Kasumi-1 (cell line): ENCODE results near the gene RPL19.

Experiments used
- DNase-seq, 2 experiments: peaks; one replicate each; lab custom pipeline; 2025; lab: John Stamatoyannopoulos, UW

Gene RPL19

DNA sequence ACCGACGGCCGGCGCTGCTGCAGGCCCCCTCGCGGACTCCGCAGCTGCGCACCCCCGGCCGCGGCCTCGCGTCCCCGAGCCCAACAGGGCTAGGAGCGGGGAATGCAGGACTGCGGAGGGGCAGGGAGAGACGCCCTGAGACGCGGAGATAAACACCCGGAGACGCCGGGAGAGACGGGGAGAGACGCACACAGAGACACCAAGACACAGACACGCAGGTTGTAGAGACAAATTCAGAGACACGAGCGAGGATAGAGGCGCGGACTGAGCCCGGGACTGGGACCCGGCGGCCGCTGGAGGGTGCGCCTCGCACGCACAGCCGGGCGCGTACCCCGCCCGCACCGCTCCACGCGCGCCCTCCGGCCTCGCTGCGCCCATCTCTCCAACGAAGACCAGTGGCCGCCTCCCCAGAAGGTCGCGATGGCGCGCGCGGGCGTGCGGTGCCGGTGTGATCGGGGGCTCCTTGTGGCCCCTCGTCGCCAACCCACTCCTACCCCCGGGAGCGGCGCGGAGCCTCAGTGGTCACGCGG, 24.8 kb downstream of the RPL19 start:
- DNase-seq, result no peak

DNA sequence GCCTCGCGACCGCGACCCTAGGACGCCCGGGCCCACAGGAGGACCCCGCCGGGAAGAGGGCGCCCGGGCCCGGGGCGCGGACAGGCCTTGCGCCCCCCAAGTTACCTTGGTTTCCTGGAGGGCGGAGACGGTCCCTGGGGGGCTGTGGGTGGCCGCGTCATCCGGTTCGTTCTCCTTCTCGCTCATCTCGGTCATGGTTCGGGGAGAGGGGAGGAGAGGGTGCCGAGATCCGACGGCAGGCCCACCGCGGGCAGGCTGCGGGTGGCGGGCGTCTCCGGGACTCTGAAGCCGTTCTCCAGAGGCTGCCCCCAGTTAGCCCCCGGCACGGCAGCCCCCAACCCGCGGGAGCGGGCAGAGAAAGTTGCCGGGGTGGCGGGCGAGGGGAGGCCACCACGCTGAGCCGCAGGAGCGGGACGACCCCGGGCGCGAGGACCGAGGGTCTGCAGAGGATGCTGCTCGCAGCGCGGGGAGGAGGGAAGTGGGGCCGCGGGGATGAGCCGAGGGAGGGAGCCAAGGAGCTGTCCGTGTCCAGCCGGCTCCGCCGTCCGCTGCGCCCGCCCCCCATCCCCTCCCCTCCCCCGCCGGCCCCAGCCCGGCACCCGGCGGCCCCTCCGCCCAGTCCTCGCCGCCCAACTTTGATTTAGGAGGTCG, 25.4 kb downstream of the RPL19 start, which contains the start of gene STAC2:
Gene STAC2, minus strand, starts transcription at position 638 of the 651 bp plus-strand sequence. Its CDS starts 443 bp downstream, at position 195.
- no peak for DNase-seq

DNA sequence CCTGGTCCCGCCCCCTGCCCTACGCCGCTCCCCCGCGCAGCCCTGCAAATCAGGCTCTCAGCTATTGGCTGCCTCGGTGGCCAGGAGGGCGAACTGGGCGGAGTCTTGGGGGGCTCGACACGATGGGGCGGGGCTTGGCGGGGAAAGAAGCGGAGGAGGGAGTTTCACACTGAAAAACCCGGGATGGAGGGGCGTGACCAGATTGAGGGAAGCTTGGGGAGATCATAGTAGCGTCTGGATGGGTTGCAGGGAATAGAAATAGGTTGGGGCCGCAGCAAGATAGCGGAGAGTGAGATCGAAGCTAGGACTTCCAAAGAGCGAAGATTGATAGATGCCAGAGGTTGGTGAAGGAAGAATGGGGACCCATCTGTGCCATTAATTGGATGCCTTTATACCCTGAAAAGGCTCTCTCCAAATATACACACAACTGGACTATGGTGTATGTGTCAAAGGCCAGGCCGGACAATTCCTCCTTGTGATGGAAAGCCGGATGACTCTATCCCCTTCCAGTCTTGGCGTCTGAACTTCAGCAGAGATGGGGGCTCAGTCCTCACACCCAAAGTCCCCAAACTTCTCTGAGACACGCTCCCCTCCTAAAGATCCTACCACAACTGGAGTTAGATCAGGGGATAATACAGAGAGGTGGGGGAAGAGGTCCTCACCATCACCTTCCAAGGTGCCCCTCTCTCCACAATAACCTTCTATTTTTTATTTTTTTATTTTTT, 26.0 kb downstream of the RPL19 start:
- DNase-seq, result no peak

DNA sequence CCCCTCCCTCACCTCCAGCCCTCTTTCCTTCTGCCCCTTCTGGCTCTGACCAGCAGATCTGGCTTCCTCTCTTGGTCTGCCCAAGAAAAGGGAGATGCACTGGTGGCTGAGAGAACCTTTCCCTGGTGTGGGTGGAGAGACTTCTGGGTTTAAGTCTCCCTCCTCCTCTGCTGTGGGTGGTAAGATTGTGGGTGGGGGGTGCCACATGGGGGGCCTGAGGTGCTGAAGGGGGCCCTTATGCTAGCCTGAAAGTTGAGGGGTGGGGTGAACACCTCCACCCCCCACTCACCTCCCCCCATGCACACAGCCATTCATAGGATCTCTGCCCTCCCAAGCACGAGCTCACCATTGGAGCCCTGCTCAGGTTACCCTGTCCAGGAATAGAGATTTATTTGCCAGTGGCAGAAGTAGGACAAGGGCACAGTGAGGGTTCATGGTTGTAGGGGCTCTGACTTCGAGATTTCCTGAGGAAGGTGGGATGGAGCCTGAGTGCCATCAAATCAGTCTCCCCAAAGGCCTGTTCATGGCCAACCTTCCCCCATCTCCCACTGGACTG, 27.4 kb downstream of the RPL19 start:
- DNase-seq, result no peak

DNA sequence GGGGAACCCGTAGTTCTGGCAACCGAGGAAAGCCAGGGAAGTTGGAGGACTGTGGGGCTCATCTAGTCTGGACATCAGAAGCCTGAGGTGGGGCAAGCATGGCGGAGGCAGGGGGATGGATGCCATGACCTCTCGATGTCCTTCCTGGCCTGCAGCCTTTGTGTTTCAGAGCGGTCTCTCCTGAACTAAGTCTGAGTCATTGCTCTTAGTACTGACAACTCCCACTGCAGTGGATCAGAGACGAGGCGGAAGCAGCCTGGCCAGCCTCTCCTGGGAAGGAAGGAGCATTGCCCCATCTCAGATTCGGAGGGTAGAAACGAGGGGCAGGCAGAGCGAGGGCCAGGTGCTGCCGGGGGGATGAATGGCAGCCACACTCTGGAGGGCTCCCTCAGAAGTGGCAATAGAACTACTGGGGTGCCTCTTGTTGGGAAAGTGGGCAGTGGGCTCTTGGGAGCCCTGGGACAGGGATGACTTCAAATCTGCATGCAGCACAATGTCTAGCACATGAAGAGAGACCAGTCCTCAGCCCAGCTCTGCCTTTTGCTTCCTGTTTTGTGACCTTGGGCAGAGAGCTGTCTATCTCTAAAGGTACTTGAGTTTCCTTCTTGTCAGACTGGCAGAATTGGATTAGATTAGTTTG, 29.3 kb downstream of the RPL19 start:
- peak; percentile 30 to 45 for DNase-seq

DNA sequence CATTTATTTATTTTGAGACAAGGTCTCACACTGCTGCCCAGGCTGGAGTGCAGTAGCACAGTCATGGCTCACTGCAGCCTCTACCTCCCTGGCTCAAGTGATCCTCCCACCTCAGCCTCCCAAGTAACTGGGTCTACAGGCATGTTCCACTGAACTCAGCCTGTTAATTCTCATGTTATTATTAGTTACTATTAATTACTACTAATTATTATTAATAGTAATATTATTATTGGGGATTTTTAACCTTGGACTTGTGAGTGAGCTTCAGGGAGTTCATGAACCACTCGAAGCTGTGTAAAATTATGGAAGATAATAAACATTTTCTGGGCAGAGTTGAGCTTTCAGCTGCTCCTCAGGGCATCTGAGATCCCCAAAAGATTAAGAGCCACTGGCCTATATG, 30.3 kb downstream of the RPL19 start:
- DNase-seq, result no peak

DNA sequence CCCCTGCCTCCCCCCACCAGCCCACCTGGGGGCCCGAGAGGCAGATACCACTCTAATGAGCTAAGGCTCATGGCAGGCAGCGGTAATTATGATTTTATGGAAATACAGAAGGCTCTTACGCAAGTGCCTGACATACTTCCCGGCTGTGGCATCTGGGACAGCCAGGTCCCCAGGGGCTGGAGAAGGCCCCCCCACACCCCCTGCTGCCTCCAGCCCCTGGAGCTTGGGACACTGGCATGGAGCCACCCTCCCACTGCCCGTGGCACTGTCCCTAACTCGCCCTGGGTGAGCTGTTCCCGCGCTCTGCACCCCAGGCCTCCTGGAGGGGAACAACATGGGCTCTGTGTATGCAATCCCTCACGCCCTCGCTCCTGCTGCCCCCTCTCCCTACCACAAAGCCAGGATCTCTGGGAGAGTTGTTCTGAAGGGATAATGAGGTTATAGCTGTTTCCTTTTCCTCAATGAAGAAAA, 31.0 kb downstream of the RPL19 start:
- no peak for DNase-seq

DNA sequence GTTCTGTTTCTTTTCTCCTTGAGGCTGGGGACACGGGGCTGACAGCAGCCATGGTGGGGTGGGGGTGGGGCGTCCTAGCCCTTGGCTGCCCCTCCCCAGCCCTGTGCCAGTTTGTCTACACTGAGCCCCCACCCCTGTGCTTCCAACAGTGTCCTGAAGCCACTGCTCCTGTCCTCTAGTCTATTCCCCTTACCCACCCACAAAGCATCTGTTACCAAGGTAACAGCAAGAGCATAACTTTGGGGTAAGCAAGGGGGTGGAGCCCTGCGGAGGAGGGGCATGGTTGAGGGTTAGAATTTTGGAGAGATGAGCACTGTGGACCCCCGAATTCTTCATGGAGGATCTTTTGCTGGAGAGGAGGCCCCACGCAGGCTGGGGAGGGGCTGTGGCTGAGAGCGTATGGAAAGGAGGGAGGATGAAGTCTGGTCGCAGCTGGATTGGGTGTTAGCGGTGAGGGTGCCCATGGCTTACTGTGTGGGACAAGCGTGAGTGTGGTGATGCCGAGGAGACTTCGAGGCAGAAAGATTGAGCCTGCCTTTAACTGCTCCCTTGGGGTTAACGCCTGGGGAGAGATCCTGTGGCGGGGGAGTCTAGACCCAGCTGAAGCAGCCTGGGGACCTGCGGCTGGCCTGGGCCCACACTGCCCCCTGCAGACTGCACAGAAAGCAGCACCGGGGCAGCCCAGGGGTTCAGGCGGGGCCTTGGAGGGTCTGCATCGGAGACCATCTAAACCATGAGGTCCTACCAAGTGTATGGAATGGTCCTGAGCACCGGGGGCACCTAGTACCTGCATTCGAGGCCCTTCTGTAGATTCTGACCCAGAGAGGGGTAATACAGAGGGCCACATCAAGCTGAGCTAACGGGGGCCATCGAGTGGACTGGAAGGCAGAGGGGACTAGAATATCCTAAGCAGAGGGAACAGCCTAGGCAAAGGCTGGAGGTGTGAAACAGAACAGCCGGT, 31.8 kb downstream of the RPL19 start:
- DNase-seq, result peak; percentile 16 to 47

DNA sequence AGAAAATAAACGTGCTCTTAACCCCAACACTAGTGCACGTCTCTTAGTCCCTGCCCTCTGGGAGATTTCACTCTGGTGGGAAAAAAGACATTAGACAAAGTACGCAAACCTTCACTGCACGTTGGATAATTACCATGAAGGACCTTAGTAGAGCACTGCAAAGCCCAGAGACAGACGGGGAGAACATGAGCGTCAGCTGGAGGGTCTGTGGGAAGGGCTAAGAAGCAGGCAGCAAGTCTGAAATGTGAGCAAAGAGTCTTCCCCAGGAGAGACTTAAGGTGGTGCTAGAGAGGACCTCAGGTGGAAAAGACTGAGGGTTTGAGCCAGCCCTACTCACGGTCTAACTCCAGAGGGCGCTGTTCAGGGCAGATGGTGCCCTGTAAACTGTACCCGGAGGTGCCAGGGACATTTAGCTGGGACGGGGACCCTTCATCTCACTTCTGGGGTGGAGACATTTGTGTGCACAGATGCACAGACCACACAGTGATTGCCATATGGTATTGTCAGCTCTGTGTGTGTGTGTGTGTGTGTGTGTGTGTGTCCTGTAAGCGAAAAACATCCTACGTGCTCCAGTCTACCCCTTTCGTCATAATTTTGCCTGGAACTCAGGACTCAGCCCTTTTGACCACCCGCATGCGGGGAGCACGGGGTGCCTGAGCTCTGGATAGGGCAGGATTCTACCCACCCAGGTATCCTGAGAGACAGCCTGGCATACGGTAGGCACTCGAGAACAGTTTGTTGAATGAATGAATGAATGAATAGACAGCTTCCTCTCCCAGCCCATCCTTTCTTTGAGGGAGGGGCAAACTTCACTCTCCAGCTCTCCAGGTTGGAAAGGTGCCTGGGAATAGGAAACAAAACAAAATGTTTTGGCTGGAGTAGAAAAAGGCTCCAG, 35.7 kb downstream of the RPL19 start:
- DNase-seq, result peak; percentile 94 to 97

DNA sequence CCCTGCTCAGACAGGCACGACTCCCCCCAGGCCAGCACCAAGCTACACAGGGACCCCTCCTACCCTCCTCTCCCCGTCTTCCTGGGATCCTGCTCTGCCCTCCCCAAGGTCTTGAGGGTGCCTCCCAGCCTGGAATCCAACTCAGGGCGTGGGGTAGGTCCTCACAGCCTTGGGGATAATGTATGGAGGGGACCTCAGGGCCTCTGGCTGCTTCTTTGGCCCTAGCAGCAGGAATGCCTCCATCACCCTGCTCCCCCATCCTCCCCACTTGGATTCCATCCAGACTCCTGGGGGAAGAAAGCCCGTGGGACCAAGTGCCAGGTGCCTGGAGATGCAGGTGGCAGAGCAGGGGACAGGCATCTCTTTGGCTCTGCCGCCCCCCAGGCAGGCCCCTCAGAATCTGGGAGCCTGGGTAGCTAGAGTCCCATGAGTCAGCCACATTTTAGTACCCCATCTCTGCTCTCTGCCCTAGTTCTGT, 36.4 kb downstream of the RPL19 start:
- no peak for DNase-seq

DNA sequence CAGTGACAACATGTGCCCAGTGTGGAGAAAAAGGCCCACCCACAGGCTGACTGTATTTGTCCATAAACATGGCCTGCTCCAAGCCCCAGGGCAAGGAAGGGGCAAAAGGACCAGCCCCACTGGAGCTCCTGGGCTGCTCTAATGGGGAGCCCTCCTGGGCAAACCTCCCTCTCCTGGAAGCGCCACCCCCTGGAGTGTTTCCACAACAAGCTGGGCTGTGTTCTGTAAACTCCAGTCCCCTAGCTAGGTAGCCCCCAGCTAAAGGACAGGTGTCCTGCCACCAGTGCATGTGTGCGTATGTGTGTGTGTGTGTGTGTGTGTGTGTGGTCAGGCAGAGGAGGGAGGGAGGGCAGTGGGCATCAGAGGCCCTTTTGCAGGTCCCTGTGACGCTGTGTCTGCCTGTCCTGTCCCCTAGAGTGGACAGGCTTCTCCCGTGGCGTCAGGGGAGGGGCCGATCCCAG, 36.9 kb downstream of the RPL19 start:
- DNase-seq, result no peak

DNA sequence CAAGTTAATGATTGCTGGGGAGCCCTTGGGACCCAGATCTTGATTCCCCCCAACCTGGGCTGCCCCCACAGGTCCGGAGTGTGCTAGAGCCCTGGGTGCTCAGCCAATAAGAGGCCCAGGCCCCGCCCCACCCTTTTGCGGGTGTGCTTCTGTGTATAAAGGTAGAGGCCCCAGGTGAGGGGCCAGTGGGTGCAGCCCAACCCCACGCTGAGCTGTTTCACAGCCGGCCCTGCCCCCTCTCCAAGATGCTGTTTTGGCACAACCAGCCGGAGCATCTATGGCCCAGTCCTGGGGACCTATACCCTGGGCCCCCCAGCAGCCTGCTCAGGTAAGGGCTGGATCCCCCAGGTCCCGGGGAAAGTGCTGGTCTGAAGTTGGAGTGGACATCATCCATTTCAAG, 37.5 kb downstream of the RPL19 start:
- no peak for DNase-seq

DNA sequence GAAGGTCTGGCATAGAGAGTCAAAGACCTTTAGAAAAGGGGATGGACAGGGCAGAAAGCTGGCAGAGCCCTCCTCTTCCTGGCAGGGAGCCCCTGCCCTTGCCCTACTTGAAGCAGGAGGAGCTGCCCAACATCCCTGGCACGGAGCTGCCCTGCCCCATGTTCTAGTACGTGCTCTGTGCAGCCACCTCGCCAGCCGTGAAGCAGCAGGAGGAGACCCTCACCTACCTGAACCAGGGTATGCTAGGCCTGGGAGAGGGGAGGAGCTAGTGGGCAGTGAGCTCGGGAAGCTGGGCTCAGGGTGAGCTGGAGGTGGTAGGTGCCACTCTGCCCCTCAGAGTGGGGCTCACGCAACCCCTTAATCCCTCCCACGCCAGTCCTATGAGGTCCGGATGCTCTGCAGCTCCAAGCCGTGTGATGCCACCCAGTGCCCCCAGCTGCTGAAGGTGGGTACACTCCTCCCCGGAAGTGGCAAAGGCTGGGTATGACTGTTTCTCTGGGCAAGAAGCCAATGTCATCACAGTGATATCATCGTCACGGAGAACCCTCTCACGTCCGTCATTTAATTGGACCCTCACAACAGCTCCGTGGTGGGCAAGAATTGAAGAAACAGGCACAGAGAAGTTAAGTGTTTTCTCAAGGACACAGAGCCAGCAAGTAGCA, 38.4 kb downstream of the RPL19 start:
- no peak for DNase-seq

DNA sequence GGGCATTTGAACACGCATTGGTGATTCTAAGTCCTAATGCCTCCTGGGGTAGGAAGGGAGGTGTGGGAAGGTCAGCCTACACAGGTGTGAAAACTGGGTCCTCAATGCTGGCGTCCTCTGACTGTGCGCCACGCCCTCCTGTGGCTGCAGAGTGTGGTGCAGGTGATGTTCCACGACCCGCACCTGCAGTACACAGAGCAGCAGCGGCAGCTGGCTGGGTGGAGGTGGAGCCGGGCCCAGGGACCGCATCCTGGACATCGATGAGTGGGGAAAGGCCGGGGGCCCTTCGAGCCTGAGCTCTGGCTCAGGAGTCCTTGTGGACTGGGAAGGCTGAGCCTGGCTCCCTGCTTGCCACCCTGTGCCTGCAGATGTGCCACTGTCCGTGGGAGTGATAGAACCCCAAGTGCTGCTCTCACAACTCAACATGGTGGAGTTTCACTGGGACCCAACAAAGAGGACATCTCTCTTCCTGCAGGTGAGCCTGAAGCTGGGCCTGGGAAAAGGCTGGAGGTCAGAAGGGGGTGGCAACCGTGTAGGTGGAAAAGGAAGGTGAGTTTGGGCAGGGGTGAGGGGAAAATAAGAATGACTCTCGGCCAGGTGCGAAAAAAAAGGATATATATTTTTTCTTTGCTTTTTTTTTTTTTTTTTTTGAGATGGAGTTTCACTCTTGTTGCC, 39.7 kb downstream of the RPL19 start:
- peak in 1 of 2 experiments; percentile 12 for DNase-seq

DNA sequence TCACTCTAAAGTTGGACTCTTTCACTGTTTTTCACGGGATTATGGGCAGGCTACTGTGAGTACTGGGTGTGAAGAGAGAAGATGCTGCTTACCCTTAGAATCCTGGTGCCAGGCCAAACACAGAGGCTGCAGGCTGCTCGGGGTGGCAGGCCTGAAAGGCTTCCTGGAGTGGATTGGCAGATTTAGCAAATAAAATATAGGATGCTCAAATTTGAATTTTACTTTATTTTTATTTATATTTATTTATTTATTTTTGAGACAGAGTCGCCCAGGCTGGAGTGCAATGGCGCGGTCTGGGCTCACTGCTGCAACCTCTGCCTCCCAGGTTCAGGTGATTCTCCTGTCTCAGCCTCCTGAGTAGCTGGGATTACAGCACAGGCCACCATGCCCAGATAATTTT, 40.5 kb downstream of the RPL19 start:
- DNase-seq, result no peak

DNA sequence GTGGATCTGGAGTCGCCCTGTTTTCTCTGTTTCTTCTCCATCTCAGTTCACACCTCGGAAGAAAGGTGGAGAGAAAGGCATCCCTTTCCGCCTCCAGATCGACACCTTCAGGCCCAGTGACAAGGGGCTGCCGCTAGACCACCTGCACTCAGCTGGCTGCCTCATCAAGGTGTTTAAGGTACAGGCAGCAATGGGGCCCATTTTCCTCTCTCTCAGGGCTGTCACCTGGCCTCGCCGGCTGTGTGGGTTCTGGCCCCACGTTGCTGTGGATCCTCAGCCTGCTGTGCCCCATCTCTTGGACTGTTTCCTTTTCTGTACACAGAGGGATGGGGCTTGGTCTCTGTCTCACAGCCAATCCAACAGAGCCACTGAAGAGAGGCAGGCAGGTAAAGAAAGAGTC, 43.1 kb downstream of the RPL19 start:
- no peak for DNase-seq

DNA sequence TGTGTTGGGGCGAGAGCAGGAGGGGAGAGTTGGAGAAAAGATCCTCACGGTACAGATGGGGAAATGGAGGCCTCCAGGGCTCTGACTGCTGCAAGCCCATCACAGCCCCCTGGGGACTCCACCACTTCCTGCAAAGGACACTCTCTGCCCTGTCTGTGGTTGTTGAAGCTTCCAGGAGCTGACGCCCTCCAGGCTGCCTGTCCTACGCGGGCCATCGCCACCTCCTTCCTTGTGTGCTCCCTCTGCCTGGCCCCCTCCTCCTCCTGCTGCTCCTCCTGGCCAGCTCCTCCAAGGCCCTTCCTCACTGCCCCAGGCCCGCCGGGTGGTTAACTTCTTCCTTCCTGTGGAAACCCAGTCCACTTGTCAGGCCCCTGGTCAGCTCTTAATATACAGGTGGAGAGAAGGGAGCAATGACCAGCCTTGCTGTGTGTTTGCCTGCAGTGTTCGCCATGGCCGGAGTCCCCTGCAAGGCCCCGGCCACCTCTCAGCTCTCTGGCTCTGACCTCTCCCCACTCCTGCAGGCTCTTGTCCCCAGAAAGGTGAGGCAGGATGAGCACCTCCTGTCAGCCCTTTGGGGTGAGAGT, 44.0 kb downstream of the RPL19 start:
- peak; percentile 31 to 48 for DNase-seq
